Measurements from ENCODE around the gene SENP7.
"Not testable (repeated sequence)": the region's sequence is repeated elsewhere in the genome, so short reads cannot be mapped to it uniquely, and the experiment has no call there.

Gene SENP7

GRCh38 chr3:101548527-101549105, 35.6 kb upstream of the SENP7 start:
- POLR2A ChIA-PET (ENCODE audit: low non-redundant PET): no interaction called here

GRCh38 chr3:101544161-101544850, 31.3 kb upstream of the SENP7 start:
- 0 out of 2 replicates have a peak, but pooled peaks have one; percentile 12 for TF ChIP-seq CTCF (conservative IDR thresholded peaks at IDR 0.05; ENCODE audit: low read depth)
- H3K27ac ChIP-seq: no peak overlapping the region
- DNase-seq (ENCODE audit: low spot score): no peak
- ChIA-PET POLR2A (ENCODE audit: low non-redundant PET) (no interaction called here), CTCF (interaction anchor here (0.7 kb wide), 1 partner anchor 160 kb away, joined by 3 read pairs; no protein-coding TSS in a partner anchor)

More at GRCh38 chr3:101548527-101549105, 35.6 kb upstream of the SENP7 start:
- no peak for TF ChIP-seq CTCF (conservative IDR thresholded peaks at IDR 0.05; ENCODE audit: low read depth)
- H3K27ac ChIP-seq: no peak overlapping the region
- CTCF ChIA-PET: interaction anchor here (0.6 kb wide), 1 partner anchor 22 kb away, joined by 3 read pairs; no protein-coding TSS in a partner anchor
- DNase-seq (ENCODE audit: low spot score): no peak

GRCh38 chr3:101542957-101543356, 29.9 kb upstream of the SENP7 start:
- POLR2A ChIA-PET (ENCODE audit: low non-redundant PET): no interaction called here
- H3K27ac ChIP-seq: no peak overlapping the region
- TF ChIP-seq CTCF (conservative IDR thresholded peaks at IDR 0.05; ENCODE audit: low read depth): no peak
- no peak for DNase-seq (ENCODE audit: low spot score)
- CTCF ChIA-PET: interaction anchor here (0.6 kb wide), 1 partner anchor 260 kb away, joined by 3 read pairs; no protein-coding TSS in a partner anchor

GRCh38 chr3:101536955-101537354, 23.9 kb upstream of the SENP7 start:
- H3K27ac ChIP-seq; DNase-seq (ENCODE audit: low spot score); CTCF ChIA-PET; POLR2A ChIA-PET (ENCODE audit: low non-redundant PET): not testable (repeated sequence)

- H3K27ac ChIP-seq: no peak overlapping the region
- no peak for TF ChIP-seq CTCF (conservative IDR thresholded peaks at IDR 0.05; ENCODE audit: low read depth)
- ChIA-PET POLR2A (ENCODE audit: low non-redundant PET) (no interaction called here), CTCF (no interaction called here)
- DNase-seq (ENCODE audit: low spot score): no peak
Measured at GRCh38 chr3:101536266-101536665, 23.3 kb upstream of the SENP7 start.

- no peak overlapping the region for H3K27ac ChIP-seq
- CTCF ChIA-PET: interaction anchor here (0.5 kb wide), 1 partner anchor 11 kb away, joined by 3 read pairs; no protein-coding TSS in a partner anchor
- DNase-seq (ENCODE audit: low spot score): no peak
- POLR2A ChIA-PET (ENCODE audit: low non-redundant PET): no interaction called here
- TF ChIP-seq CTCF (conservative IDR thresholded peaks at IDR 0.05; ENCODE audit: low read depth): no peak
Measured at GRCh38 chr3:101535221-101535620, 22.2 kb upstream of the SENP7 start.

- no peak overlapping the region for H3K27ac ChIP-seq
- no peak for DNase-seq (ENCODE audit: low spot score)
- POLR2A ChIA-PET (ENCODE audit: low non-redundant PET): no interaction called here
- TF ChIP-seq CTCF (conservative IDR thresholded peaks at IDR 0.05; ENCODE audit: low read depth): no peak
- CTCF ChIA-PET: no interaction called here
Measured at GRCh38 chr3:101533603-101533968, 20.6 kb upstream of the SENP7 start.
